HCT116 (cell line): Measurements from ENCODE around the gene NABP1. TPM values are rescaled to one million over a fixed set of nuclear protein-coding genes. Genes with fewer than 3 reads are reported as not detected.

Source experiments
- ATAC-seq: fragments of 200-7000 bp; cut with Tn5 transposase; 2 replicates; pipeline ENCODE4 v1.9.1; 2020; ENCODE audit warnings: mild to moderate bottlenecking, moderate library complexity
- BruUV-seq: library from RNA; stranded (reverse); fragments of 400-500 nt; replicated peaks from 2 replicates; lab custom pipeline; 2021; lab: Mats Ljungman, UMichigan
- CTCF ChIA-PET: fragments of 300-600 bp; sonication (Branson Sonifier 250); formaldehyde crosslinking; loops from one replicate; lab custom pipeline; 2021; ENCODE audit warnings: antibody characterized with exemption; lab: Charles Lee
- POLR2A ChIA-PET: fragments of 300-600, 350-600 bp; sonication (Branson Sonifier 250); formaldehyde crosslinking; loops from one replicate; lab custom pipeline; 2021; ENCODE audit warnings: antibody characterized with exemption; lab: Charles Lee
- RAD21 ChIA-PET, 2 experiments: fragments of 300-600 bp; sonication (Branson Sonifier 250); formaldehyde crosslinking; loops; one replicate each; lab custom pipeline; 2023; ENCODE audit warnings: low total read pairs in 2 of 2; ENCODE audit not compliant: uncharacterized antibody in 2 of 2, unreplicated experiment in 2 of 2, low non-redundant PET in 1 of 2; lab: Charles Lee
- DNase-seq: peaks from one replicate; pipeline ENCODE4 v3.0.0-alpha.2; 2010; ENCODE audit warnings: low read depth, low spot score
- H2AFZ ChIP-seq: fragments of 200-600 bp; shearing (Covaris generic), sonication (generic); 2 replicates; pipeline ENCODE4 v1.6.1; 2017; ENCODE audit warnings: low read depth, mixed run types, mixed read lengths, antibody characterized with exemption, low read length; ENCODE audit not compliant: poor library complexity, severe bottlenecking
- H3K27ac ChIP-seq: 2 replicates; pipeline ENCODE4 v1.5.1; 2012; ENCODE audit warnings: low read depth, low read length
- H3K27me3 ChIP-seq: fragments of 200-600 bp; sonication (generic); 2 replicates; pipeline ENCODE4 v1.6.1; 2016; ENCODE audit warnings: mixed run types, low read length, mixed read lengths; ENCODE audit not compliant: insufficient read depth
- H3K36me3 ChIP-seq, 2 experiments: fragments of 200-500 bp in 1 of 2; fragments of 200-600 bp in 1 of 2; sonication (Bioruptor generic) in 1 of 2; sonication (generic) in 1 of 2; 2 replicates each; pipeline versions ENCODE4 v1.5.1 to v1.6.1; 2014 to 2016; ENCODE audit warnings: low read length in 2 of 2, inconsistent platforms in 1 of 2, mixed read lengths in 1 of 2, mixed run types in 1 of 2; ENCODE audit not compliant: insufficient read depth in 2 of 2, control insufficient read depth in 1 of 2
- H3K4me1 ChIP-seq, 2 experiments: fragments of 200-600 bp in 1 of 2; sonication (generic) in 1 of 2; 2 replicates each; pipeline versions ENCODE4 v1.5.1 to v1.6.1; 2012 to 2017; ENCODE audit warnings: low read length in 2 of 2, inconsistent platforms in 1 of 2, mild to moderate bottlenecking in 1 of 2, mixed read lengths in 1 of 2, mixed run types in 1 of 2, moderate library complexity in 1 of 2; ENCODE audit not compliant: insufficient read depth in 2 of 2, control insufficient read depth in 1 of 2
- H3K4me2 ChIP-seq: fragments of 200-600 bp; sonication (generic); 2 replicates; pipeline ENCODE4 v1.6.1; 2017; ENCODE audit warnings: mixed run types, low read length, mixed read lengths
- H3K4me3 ChIP-seq, 2 experiments: fragments of 200-600 bp in 1 of 2; sonication (generic) in 1 of 2; replicated peaks in 1 of 2; 2 replicates each; pipeline ENCODE4 v1.5.1; 2011 to 2016; ENCODE audit warnings: low read length in 2 of 2, control low read depth in 1 of 2, low read depth in 1 of 2, mild to moderate bottlenecking in 1 of 2, mixed read lengths in 1 of 2, mixed run types in 1 of 2
- H3K79me2 ChIP-seq: fragments of 200-600 bp; sonication (generic); 2 replicates; pipeline ENCODE4 v1.6.1; 2017; ENCODE audit warnings: mild to moderate bottlenecking, mixed run types, low read length, moderate library complexity, mixed read lengths; ENCODE audit not compliant: insufficient read depth
- H3K9ac ChIP-seq: fragments of 200-600 bp; sonication (generic); 2 replicates; pipeline ENCODE4 v1.6.1; 2016; ENCODE audit warnings: low read length, mixed read lengths
- H3K9me2 ChIP-seq: fragments of 200-600 bp; sonication (generic), shearing (Covaris generic); 2 replicates; pipeline ENCODE4 v1.6.1; 2017; ENCODE audit warnings: mixed run types, mild to moderate bottlenecking, moderate library complexity; ENCODE audit not compliant: insufficient read depth
- H3K9me3 ChIP-seq, 2 experiments: fragments of 200-500 bp in 1 of 2; fragments of 200-600 bp in 1 of 2; sonication (Bioruptor generic) in 1 of 2; sonication (generic) in 1 of 2; 2 replicates each; pipeline ENCODE4 v1.6.1; 2014 to 2017; ENCODE audit warnings: low read length in 2 of 2, mixed read lengths in 2 of 2, inconsistent platforms in 1 of 2, low read depth in 1 of 2, mild to moderate bottlenecking in 1 of 2, mixed run types in 1 of 2, moderate library complexity in 1 of 2; ENCODE audit not compliant: control insufficient read depth in 1 of 2, insufficient read depth in 1 of 2
- H4K20me1 ChIP-seq: fragments of 200-600 bp; sonication (generic), shearing (Covaris generic); 2 replicates; pipeline ENCODE4 v1.6.1; 2017; ENCODE audit warnings: mixed run types, mild to moderate bottlenecking, moderate library complexity; ENCODE audit not compliant: insufficient read depth
- CBX3 ChIP-seq: IDR thresholded peaks from 2 replicates; pipeline ENCODE4 v1.6.1; 2012; ENCODE audit warnings: low read depth
- EGR1 ChIP-seq: IDR thresholded peaks from 2 replicates; pipeline ENCODE4 v1.6.1; 2012; ENCODE audit warnings: low read depth
- ELF1 ChIP-seq: IDR thresholded peaks from 2 replicates; pipeline ENCODE4 v1.6.1; 2012; ENCODE audit warnings: low read depth, borderline replicate concordance
- EZH2phosphoT487 ChIP-seq: fragments of 200-600 bp; IDR thresholded peaks from 2 replicates; pipeline ENCODE4 v1.6.1; 2018; ENCODE audit warnings: antibody characterized with exemption, borderline replicate concordance
- FOSL1 ChIP-seq: IDR thresholded peaks from 2 replicates; pipeline ENCODE4 v1.6.1; 2012; ENCODE audit warnings: low read depth
- JUND ChIP-seq: IDR thresholded peaks from 2 replicates; pipeline ENCODE4 v1.6.1; 2012
- POLR2AphosphoS5 ChIP-seq: IDR thresholded peaks from 2 replicates; pipeline ENCODE4 v1.6.1; 2011; ENCODE audit warnings: mild to moderate bottlenecking, low read depth, low read length, moderate library complexity
- SRF ChIP-seq: IDR thresholded peaks from 2 replicates; pipeline ENCODE4 v1.6.1; 2012; ENCODE audit warnings: low read depth
- TCF7L2 ChIP-seq: IDR thresholded peaks from 2 replicates; pipeline ENCODE4 v1.7.0; 2011; ENCODE audit warnings: borderline replicate concordance, inconsistent platforms; ENCODE audit not compliant: insufficient read depth, insufficient read length; ENCODE audit errors: extremely low read depth
- intact Hi-C: fragments of 100-400 bp; cut with micrococcal nuclease; formaldehyde crosslinking; loops from 2 replicates; pipeline ENCODE4 v1.10.0; 2022
- total RNA-seq: library from RNA; stranded (reverse); gene quantifications from one replicate; pipeline ENCODE4 v1.2.1, GENCODE V29; 2021; ENCODE audit not compliant: unreplicated experiment
- TF ChIP-seq, protein P1 (sequence below): IDR thresholded peaks from 2 replicates; pipeline ENCODE4 v1.6.1; 2011; ENCODE audit warnings: mild to moderate bottlenecking, low read length, moderate library complexity; ENCODE audit not compliant: insufficient replicate concordance; ENCODE audit errors: extremely low read depth
- TF ChIP-seq, protein P2 (sequence below): IDR thresholded peaks from 2 replicates; pipeline ENCODE4 v1.6.1; 2012; ENCODE audit warnings: low read depth
- TF ChIP-seq, protein P3 (sequence below): IDR thresholded peaks from 2 replicates; pipeline ENCODE4 v1.6.1; 2012

Gene NABP1
- total RNA-seq, 1 experiment from 2014 or later = 39.3 TPM

DNA sequence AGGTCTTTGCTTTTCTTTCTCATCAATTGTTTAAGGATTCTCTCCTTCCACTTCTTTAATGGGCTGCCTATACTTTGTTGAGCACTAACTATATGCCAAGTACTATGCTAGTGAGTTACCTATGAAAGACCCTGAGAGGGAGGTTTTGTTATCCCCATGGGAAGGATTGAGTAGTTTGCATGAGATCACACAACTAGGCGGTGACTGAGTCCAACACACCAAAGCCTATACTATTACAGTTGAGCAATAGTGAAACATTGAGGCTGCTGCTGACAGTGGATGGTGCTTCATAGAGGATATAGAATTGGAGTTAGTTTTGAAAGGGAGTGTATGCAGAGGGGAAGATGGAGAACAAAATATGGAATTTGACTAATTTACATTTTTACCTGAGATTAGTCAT is 15.8 kb downstream of the NABP1 start:
- Histone ChIP-seq H3K36me3 (no peaks in the 10 kb centered on the region), H4K20me1 (no peaks in the 10 kb centered on the region), H3K9ac (no peak overlapping the region), H3K4me2 (no peak overlapping the region), H3K79me2 (no peaks in the 10 kb centered on the region), H3K27me3 (no peaks in the 10 kb centered on the region), H3K9me2 (no peaks in the 10 kb centered on the region), H3K27ac (no peak overlapping the region), H3K4me1 (peaks cover 14 to 23% of the 10 kb centered on the region in 2 experiments), H2AFZ (no peak overlapping the region), H3K9me3 (no peaks in the 10 kb centered on the region), H3K4me3 (no peak overlapping the region)
- POLR2A ChIA-PET = no interaction called here
- ATAC-seq (no peak), DNase-seq (no peak)
- BruUV-seq = no TSS peak
- intact Hi-C loops = no loop called here
- TF ChIP-seq EZH2phosphoT487 (no peak), SRF (no peak), CBX3 (no peak), FOSL1 (no peak), EGR1 (no peak), JUND (no peak), ELF1 (no peak), TCF7L2 (no peak), POLR2AphosphoS5 (no peak)
- TF ChIP-seq, protein P1, sequence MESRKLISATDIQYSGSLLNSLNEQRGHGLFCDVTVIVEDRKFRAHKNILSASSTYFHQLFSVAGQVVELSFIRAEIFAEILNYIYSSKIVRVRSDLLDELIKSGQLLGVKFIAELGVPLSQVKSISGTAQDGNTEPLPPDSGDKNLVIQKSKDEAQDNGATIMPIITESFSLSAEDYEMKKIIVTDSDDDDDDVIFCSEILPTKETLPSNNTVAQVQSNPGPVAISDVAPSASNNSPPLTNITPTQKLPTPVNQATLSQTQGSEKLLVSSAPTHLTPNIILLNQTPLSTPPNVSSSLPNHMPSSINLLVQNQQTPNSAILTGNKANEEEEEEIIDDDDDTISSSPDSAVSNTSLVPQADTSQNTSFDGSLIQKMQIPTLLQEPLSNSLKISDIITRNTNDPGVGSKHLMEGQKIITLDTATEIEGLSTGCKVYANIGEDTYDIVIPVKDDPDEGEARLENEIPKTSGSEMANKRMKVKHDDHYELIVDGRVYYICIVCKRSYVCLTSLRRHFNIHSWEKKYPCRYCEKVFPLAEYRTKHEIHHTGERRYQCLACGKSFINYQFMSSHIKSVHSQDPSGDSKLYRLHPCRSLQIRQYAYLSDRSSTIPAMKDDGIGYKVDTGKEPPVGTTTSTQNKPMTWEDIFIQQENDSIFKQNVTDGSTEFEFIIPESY = no peak
- TF ChIP-seq, protein P2, sequence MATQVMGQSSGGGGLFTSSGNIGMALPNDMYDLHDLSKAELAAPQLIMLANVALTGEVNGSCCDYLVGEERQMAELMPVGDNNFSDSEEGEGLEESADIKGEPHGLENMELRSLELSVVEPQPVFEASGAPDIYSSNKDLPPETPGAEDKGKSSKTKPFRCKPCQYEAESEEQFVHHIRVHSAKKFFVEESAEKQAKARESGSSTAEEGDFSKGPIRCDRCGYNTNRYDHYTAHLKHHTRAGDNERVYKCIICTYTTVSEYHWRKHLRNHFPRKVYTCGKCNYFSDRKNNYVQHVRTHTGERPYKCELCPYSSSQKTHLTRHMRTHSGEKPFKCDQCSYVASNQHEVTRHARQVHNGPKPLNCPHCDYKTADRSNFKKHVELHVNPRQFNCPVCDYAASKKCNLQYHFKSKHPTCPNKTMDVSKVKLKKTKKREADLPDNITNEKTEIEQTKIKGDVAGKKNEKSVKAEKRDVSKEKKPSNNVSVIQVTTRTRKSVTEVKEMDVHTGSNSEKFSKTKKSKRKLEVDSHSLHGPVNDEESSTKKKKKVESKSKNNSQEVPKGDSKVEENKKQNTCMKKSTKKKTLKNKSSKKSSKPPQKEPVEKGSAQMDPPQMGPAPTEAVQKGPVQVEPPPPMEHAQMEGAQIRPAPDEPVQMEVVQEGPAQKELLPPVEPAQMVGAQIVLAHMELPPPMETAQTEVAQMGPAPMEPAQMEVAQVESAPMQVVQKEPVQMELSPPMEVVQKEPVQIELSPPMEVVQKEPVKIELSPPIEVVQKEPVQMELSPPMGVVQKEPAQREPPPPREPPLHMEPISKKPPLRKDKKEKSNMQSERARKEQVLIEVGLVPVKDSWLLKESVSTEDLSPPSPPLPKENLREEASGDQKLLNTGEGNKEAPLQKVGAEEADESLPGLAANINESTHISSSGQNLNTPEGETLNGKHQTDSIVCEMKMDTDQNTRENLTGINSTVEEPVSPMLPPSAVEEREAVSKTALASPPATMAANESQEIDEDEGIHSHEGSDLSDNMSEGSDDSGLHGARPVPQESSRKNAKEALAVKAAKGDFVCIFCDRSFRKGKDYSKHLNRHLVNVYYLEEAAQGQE = no peak
- TF ChIP-seq, protein P3, sequence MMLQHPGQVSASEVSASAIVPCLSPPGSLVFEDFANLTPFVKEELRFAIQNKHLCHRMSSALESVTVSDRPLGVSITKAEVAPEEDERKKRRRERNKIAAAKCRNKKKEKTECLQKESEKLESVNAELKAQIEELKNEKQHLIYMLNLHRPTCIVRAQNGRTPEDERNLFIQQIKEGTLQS = no peak
- CTCF ChIA-PET = no interaction called here
- RAD21 ChIA-PET = no interaction called here
